HepG2 (cell line): ENCODE data around the gene PRIM2. TPM values are rescaled to one million over a fixed set of nuclear protein-coding genes. Genes with fewer than 3 reads are reported as not detected.

Experiments
- CBX2 ChIP-seq, 2 experiments: fragments of 200-600 bp in 1 of 2; sonication (generic); formaldehyde crosslinking in 1 of 2; IDR thresholded peaks; 2 replicates each; pipeline versions ENCODE4 v1.7.0 to v1.8.1; 2018 to 2022; ENCODE audit warnings: low read depth in 2 of 2, low read length in 1 of 2, mild to moderate bottlenecking in 1 of 2, missing genetic modification reagents in 1 of 2
- EED ChIP-seq: sonication (generic); formaldehyde crosslinking; IDR thresholded peaks from 2 replicates; pipeline ENCODE4 v1.5.0; 2020; ENCODE audit warnings: mild to moderate bottlenecking, missing genetic modification reagents
- HCFC1 ChIP-seq: fragments of 150-350 bp; IDR thresholded peaks from 2 replicates; pipeline ENCODE4 v1.6.1; 2014; ENCODE audit warnings: low read depth, low read length
- KDM1A ChIP-seq: IDR thresholded peaks from 2 replicates; pipeline ENCODE4 v1.6.1; 2016; ENCODE audit warnings: missing compliant biosample characterization
- MAFK ChIP-seq, 2 experiments: IDR thresholded peaks in 1 of 2; conservative IDR thresholded peaks in 1 of 2; 2 replicates each; pipeline ENCODE4 v1.6.1; 2011; ENCODE audit warnings: improper control_type of control experiment in 2 of 2, low read length in 2 of 2
- MAZ ChIP-seq, 2 experiments: sonication (generic) in 1 of 2; formaldehyde crosslinking in 1 of 2; IDR thresholded peaks; 2 replicates each; pipeline versions ENCODE4 v1.5.0 to v1.6.1; 2012 to 2020; ENCODE audit warnings: low read depth in 2 of 2, mild to moderate bottlenecking in 2 of 2, borderline replicate concordance in 1 of 2, improper control_type of control experiment in 1 of 2, low read length in 1 of 2, missing genetic modification reagents in 1 of 2, moderate library complexity in 1 of 2
- SALL1 ChIP-seq: sonication (generic); formaldehyde crosslinking; IDR thresholded peaks from 2 replicates; pipeline ENCODE4 v1.8.0; 2022; ENCODE audit warnings: mild to moderate bottlenecking, missing genetic modification reagents
- ZNF326 ChIP-seq: sonication (generic); formaldehyde crosslinking; IDR thresholded peaks from 2 replicates; pipeline ENCODE4 v1.4.0; 2020; ENCODE audit warnings: missing genetic modification reagents, borderline replicate concordance
- ZNF431 ChIP-seq: sonication (generic); formaldehyde crosslinking; IDR thresholded peaks from 2 replicates; pipeline ENCODE4 v1.9.0; 2022; ENCODE audit warnings: missing genetic modification reagents, low read depth, mild to moderate bottlenecking, borderline replicate concordance
- ZNF720 ChIP-seq: sonication (generic); formaldehyde crosslinking; IDR thresholded peaks from 2 replicates; pipeline ENCODE4 v1.4.0; 2020; ENCODE audit warnings: missing genetic modification reagents
- ZNF891 ChIP-seq: sonication (generic); formaldehyde crosslinking; IDR thresholded peaks from 2 replicates; pipeline ENCODE4 v1.5.0; 2020; ENCODE audit warnings: mild to moderate bottlenecking, missing genetic modification reagents
- polyA plus RNA-seq, 8 experiments: library from polyadenylated mRNA; depleted of rRNA in 3 of 8; stranded (reverse) in 7 of 8; unstranded in 1 of 8; fragments of >200 nt; fragmentation: Illumina TruSeq in 4 of 8; extraction: Trizol in 4 of 8; gene quantifications; 2 replicates each; pipeline versions ENCODE4 v1.2.1 to v1.2.3, GENCODE V29; 2011 to 2016; ENCODE audit warnings: low read depth in 4 of 8, missing spikeins in 1 of 8, mixed read lengths in 1 of 8; ENCODE audit not compliant: insufficient read depth in 1 of 8
- total RNA-seq, 5 experiments: library from RNA; depleted of rRNA; stranded (reverse); fragments of >200 nt; fragmentation: Illumina TruSeq; extraction: Trizol; gene quantifications; 2 replicates each; pipeline ENCODE4 v1.2.3, GENCODE V29; 2016; ENCODE audit warnings: low read depth in 1 of 5
- TF ChIP-seq, protein P1 (sequence below): sonication (generic); formaldehyde crosslinking; conservative IDR thresholded peaks from 2 replicates; pipeline ENCODE4 v1.8.0; 2022; ENCODE audit warnings: mild to moderate bottlenecking, moderate library complexity, missing genetic modification reagents
- TF ChIP-seq, protein P2 (sequence below): IDR thresholded peaks from 2 replicates; pipeline ENCODE4 v1.6.1; 2016; ENCODE audit warnings: mild to moderate bottlenecking, missing biosample characterization, missing genetic modification reagents
- TF ChIP-seq, protein P3 (sequence below): sonication (generic); formaldehyde crosslinking; IDR thresholded peaks from 2 replicates; pipeline ENCODE4 v1.8.1; 2023; ENCODE audit warnings: mild to moderate bottlenecking, missing genetic modification reagents
- TF ChIP-seq, protein P4 (sequence below): sonication (generic); formaldehyde crosslinking; IDR thresholded peaks from 2 replicates; pipeline ENCODE4 v1.5.0; 2020; ENCODE audit warnings: mild to moderate bottlenecking, missing genetic modification reagents, borderline replicate concordance

The PRIM2 gene
- total and polyA plus RNA-seq, 2 of the 13 experiments (the other 11 are each of a cell fraction or from before 2014, with no cell fraction given), result 8.0 to 52.7 TPM

DNA sequence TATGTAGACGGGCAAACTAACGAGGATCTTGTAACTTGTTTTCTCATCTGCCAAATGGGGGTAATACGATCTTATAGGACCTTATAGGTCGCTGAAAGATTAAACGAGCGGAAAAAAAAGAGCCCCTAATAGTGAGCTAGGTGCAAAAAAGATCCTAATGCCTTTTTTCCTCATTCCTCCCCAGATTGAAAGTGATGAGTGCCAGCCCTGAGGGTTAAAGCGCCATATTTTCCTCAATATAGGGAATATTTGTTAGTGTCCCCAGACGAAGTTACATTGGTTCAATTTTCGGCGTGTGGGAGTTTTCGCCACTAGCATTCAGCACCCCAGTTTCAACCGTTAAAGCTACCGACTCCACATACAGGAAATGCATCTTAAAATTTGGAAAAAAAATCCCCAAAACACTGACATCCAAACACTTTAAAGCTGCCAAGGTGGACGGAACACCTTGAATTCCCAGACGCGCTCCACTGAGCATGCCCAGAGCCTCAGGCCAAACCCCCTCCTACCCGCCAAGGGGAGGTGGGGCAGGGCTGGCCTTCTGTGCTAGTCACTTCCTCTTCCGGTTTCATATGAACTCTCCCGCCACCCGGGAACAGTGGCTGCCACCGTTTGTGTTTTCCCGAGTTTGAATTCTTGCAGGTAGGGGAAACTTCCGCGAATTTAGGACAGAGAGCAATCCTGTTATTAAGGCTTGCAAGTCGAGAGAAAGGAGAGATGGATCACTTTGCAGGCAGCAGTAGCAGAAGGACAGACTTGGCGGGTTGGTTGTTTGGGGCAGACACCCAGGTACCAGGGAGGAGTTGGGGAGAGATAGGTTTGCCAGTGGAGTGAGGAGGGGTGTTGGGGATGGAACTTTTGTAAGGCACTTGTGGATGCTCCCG, at the start of gene PRIM2 (continued):
- TF ChIP-seq, protein P1, sequence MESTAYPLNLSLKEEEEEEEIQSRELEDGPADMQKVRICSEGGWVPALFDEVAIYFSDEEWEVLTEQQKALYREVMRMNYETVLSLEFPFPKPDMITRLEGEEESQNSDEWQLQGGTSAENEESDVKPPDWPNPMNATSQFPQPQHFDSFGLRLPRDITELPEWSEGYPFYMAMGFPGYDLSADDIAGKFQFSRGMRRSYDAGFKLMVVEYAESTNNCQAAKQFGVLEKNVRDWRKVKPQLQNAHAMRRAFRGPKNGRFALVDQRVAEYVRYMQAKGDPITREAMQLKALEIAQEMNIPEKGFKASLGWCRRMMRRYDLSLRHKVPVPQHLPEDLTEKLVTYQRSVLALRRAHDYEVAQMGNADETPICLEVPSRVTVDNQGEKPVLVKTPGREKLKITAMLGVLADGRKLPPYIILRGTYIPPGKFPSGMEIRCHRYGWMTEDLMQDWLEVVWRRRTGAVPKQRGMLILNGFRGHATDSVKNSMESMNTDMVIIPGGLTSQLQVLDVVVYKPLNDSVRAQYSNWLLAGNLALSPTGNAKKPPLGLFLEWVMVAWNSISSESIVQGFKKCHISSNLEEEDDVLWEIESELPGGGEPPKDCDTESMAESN (CRISPR knock-in tag), result peak; percentile 75
- TF ChIP-seq ZNF326 (CRISPR knock-in tag) (no peak), EED (CRISPR knock-in tag) (no peak), KDM1A (no peak), ZNF891 (CRISPR knock-in tag) (0 out of 2 replicates have a peak, but pooled peaks have one; percentile 38), ZNF720 (CRISPR knock-in tag) (no peak), MAZ (IDR thresholded peaks at IDR 0.05; ENCODE audit: borderline replicate concordance, low read depth, low read length) (peak; percentile 73; the same call in 1 of the 2 replicates), MAZ (CRISPR knock-in tag; IDR thresholded peaks at IDR 0.05; ENCODE audit: low read depth) (0 out of 2 replicates have a peak, but pooled peaks have one; percentile 45), MAFK (conservative IDR thresholded peaks at IDR 0.05 in 1 of 2, IDR thresholded peaks at IDR 0.05 in 1 of 2; ENCODE audit: low read length in 2 of 2) (no peak), ZNF431 (CRISPR knock-in tag) (no peak), HCFC1 (0 out of 2 replicates have a peak, but pooled peaks have one; percentile 40), SALL1 (CRISPR knock-in tag) (peak; percentile 76), CBX2 (IDR thresholded peaks at IDR 0.05; ENCODE audit: low read depth, low read length) (no peak), CBX2 (CRISPR knock-in tag; IDR thresholded peaks at IDR 0.05; ENCODE audit: low read depth) (no peak)
- TF ChIP-seq, protein P2, sequence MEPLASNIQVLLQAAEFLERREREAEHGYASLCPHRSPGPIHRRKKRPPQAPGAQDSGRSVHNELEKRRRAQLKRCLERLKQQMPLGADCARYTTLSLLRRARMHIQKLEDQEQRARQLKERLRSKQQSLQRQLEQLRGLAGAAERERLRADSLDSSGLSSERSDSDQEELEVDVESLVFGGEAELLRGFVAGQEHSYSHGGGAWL (CRISPR knock-in tag), result 0 out of 2 replicates have a peak, but pooled peaks have one; percentile 13
- TF ChIP-seq, protein P3, sequence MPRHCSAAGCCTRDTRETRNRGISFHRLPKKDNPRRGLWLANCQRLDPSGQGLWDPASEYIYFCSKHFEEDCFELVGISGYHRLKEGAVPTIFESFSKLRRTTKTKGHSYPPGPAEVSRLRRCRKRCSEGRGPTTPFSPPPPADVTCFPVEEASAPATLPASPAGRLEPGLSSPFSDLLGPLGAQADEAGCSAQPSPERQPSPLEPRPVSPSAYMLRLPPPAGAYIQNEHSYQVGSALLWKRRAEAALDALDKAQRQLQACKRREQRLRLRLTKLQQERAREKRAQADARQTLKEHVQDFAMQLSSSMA, result no peak
- TF ChIP-seq, protein P4, sequence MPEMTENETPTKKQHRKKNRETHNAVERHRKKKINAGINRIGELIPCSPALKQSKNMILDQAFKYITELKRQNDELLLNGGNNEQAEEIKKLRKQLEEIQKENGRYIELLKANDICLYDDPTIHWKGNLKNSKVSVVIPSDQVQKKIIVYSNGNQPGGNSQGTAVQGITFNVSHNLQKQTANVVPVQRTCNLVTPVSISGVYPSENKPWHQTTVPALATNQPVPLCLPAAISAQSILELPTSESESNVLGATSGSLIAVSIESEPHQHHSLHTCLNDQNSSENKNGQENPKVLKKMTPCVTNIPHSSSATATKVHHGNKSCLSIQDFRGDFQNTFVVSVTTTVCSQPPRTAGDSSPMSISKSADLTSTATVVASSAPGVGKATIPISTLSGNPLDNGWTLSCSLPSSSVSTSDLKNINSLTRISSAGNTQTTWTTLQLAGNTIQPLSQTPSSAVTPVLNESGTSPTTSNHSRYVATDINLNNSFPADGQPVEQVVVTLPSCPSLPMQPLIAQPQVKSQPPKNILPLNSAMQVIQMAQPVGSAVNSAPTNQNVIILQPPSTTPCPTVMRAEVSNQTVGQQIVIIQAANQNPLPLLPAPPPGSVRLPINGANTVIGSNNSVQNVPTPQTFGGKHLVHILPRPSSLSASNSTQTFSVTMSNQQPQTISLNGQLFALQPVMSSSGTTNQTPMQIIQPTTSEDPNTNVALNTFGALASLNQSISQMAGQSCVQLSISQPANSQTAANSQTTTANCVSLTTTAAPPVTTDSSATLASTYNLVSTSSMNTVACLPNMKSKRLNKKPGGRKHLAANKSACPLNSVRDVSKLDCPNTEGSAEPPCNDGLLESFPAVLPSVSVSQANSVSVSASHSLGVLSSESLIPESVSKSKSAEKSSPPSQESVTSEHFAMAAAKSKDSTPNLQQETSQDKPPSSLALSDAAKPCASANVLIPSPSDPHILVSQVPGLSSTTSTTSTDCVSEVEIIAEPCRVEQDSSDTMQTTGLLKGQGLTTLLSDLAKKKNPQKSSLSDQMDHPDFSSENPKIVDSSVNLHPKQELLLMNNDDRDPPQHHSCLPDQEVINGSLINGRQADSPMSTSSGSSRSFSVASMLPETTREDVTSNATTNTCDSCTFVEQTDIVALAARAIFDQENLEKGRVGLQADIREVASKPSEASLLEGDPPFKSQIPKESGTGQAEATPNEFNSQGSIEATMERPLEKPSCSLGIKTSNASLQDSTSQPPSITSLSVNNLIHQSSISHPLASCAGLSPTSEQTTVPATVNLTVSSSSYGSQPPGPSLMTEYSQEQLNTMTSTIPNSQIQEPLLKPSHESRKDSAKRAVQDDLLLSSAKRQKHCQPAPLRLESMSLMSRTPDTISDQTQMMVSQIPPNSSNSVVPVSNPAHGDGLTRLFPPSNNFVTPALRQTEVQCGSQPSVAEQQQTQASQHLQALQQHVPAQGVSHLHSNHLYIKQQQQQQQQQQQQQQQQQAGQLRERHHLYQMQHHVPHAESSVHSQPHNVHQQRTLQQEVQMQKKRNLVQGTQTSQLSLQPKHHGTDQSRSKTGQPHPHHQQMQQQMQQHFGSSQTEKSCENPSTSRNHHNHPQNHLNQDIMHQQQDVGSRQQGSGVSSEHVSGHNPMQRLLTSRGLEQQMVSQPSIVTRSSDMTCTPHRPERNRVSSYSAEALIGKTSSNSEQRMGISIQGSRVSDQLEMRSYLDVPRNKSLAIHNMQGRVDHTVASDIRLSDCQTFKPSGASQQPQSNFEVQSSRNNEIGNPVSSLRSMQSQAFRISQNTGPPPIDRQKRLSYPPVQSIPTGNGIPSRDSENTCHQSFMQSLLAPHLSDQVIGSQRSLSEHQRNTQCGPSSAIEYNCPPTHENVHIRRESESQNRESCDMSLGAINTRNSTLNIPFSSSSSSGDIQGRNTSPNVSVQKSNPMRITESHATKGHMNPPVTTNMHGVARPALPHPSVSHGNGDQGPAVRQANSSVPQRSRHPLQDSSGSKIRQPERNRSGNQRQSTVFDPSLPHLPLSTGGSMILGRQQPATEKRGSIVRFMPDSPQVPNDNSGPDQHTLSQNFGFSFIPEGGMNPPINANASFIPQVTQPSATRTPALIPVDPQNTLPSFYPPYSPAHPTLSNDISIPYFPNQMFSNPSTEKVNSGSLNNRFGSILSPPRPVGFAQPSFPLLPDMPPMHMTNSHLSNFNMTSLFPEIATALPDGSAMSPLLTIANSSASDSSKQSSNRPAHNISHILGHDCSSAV (CRISPR knock-in tag), result no peak
